HUES64 (cell line): ENCODE measurements around the gene DTX3. TPM values are rescaled to one million over a fixed set of nuclear protein-coding genes. Genes with fewer than 3 reads are reported as not detected.
"Not testable (repeated sequence)": the region's sequence is repeated elsewhere in the genome, so short reads cannot be mapped to it uniquely, and the experiment has no call there.

Experiments
- H3K27ac ChIP-seq: 2 replicates; pipeline ENCODE4 v1.7.0; 2013; ENCODE audit warnings: low read depth, low read length, inconsistent platforms
- H3K27me3 ChIP-seq: 2 replicates; pipeline ENCODE4 v1.6.1; 2013; ENCODE audit warnings: mild to moderate bottlenecking, low read length; ENCODE audit not compliant: insufficient read depth
- H3K36me3 ChIP-seq: 2 replicates; pipeline ENCODE4 v1.6.1; 2013; ENCODE audit warnings: mild to moderate bottlenecking, low read length; ENCODE audit not compliant: insufficient read depth
- H3K4me1 ChIP-seq: 2 replicates; pipeline ENCODE4 v1.6.1; 2013; ENCODE audit warnings: mild to moderate bottlenecking, low read length, moderate library complexity; ENCODE audit not compliant: insufficient read depth
- H3K4me3 ChIP-seq: 2 replicates; pipeline ENCODE4 v1.5.1; 2013; ENCODE audit warnings: mild to moderate bottlenecking, low read length, moderate library complexity
- H3K9ac ChIP-seq: 2 replicates; pipeline ENCODE4 v1.6.1; 2013; ENCODE audit warnings: mild to moderate bottlenecking, low read depth, low read length
- H3K9me3 ChIP-seq: 2 replicates; pipeline ENCODE4 v1.6.1; 2013; ENCODE audit warnings: low read depth, low read length; ENCODE audit not compliant: insufficient read depth
- WGBS: fragments of 150-250, 120-280 bp; methylation state at CpG from one replicate; pipeline ENCODE4 v1.1.7; 2013; ENCODE audit warnings: missing lambda C conversion rate; 5-methylcytosine and 5-hydroxymethylcytosine counted together
- polyA plus RNA-seq, 2 experiments: library from polyadenylated mRNA; stranded (reverse); fragments of 50-300 nt; gene quantifications; one replicate each; pipeline ENCODE4 v1.2.3, GENCODE V29; 2013

DTX3 gene
- polyA plus RNA-seq (2013, experiment 1 of 2) = 44.3 TPM
- 48.2 TPM for polyA plus RNA-seq (2013, experiment 2 of 2)

- 0% methylated on average over 17 of the region's 36 CpGs for WGBS
- Histone ChIP-seq H3K4me3 (peak within 1 kb of the TSS; percentile 76), H3K27me3 (no peaks in the 10 kb centered on the region), H3K9ac (peak within 1 kb of the TSS; percentile 80), H3K9me3 (no peaks in the 10 kb centered on the region), H3K27ac (peak within 1 kb of the TSS; percentile 68), H3K4me1 (peaks cover 20% of the 10 kb centered on the region), H3K36me3 (peaks cover 41% of the 10 kb centered on the region)
Measured at GRCh38 chr12:57604454-57604991, at the start of gene DTX3. DTX3 (plus strand) TSS chr12:57604824; CDS start chr12:57606518, 1,694 bp downstream.

- no peak overlapping the region for H3K27ac ChIP-seq
- H3K36me3 ChIP-seq = 0 out of 2 replicates have a peak, but pooled peaks cover 2% of the 10 kb centered on the region
- peaks cover 6% of the 10 kb centered on the region; the same call in 1 of the 2 replicates for H3K27me3 ChIP-seq
- no peaks in the 10 kb centered on the region for H3K9me3 ChIP-seq
- peaks cover 21% of the 10 kb centered on the region for H3K4me1 ChIP-seq
- 100% methylated on average over 1 of the region's 1 CpG for WGBS
- H3K9ac ChIP-seq = no peak overlapping the region
- no peak overlapping the region for H3K4me3 ChIP-seq
Measured at GRCh38 chr12:57554897-57555296, 49.7 kb upstream of the DTX3 start.

GRCh38 chr12:57558864-57559263, 45.8 kb upstream of the DTX3 start:
- Histone ChIP-seq H3K4me1 (no peaks in the 10 kb centered on the region), H3K9me3 (no peaks in the 10 kb centered on the region), H3K27ac (no peak overlapping the region), H3K4me3 (no peak overlapping the region), H3K9ac (no peak overlapping the region), H3K27me3 (no peaks in the 10 kb centered on the region), H3K36me3 (peaks cover 8% of the 10 kb centered on the region; the same call in 1 of the 2 replicates)
- WGBS = 89% methylated on average over 4 of the region's 4 CpGs

GRCh38 chr12:57560516-57560915, 44.1 kb upstream of the DTX3 start:
- WGBS = 97% methylated on average over 2 of the region's 2 CpGs
- Histone ChIP-seq H3K27me3 (no peaks in the 10 kb centered on the region), H3K4me3 (no peak overlapping the region), H3K9me3 (no peaks in the 10 kb centered on the region), H3K27ac (no peak overlapping the region), H3K36me3 (peaks cover 16% of the 10 kb centered on the region; the same call in 1 of the 2 replicates), H3K9ac (no peak overlapping the region), H3K4me1 (no peaks in the 10 kb centered on the region)

- not testable (repeated sequence) for H3K27me3 ChIP-seq, H3K9me3 ChIP-seq, H3K4me1 ChIP-seq, H3K27ac ChIP-seq, H3K4me3 ChIP-seq, H3K9ac ChIP-seq
- peaks cover 16% of the 10 kb centered on the region; the same call in 1 of the 2 replicates for H3K36me3 ChIP-seq
- 75% methylated on average over 1 of the region's 1 CpG for WGBS
Measured at GRCh38 chr12:57561117-57561516, 43.5 kb upstream of the DTX3 start.

- Histone ChIP-seq H3K4me1 (no peaks in the 10 kb centered on the region), H3K27ac (no peak overlapping the region), H3K36me3 (peaks cover 13% of the 10 kb centered on the region; the same call in 1 of the 2 replicates), H3K9me3 (no peaks in the 10 kb centered on the region), H3K4me3 (no peak overlapping the region), H3K27me3 (no peaks in the 10 kb centered on the region), H3K9ac (no peak overlapping the region)
- WGBS = 92% methylated on average over 4 of the region's 4 CpGs
Measured at GRCh38 chr12:57563358-57563757, 41.3 kb upstream of the DTX3 start.

GRCh38 chr12:57564178-57564740, 40.4 kb upstream of the DTX3 start:
- Histone ChIP-seq H3K9me3 (no peaks in the 10 kb centered on the region), H3K27me3 (no peaks in the 10 kb centered on the region), H3K9ac (no peak overlapping the region), H3K36me3 (peaks cover 21% of the 10 kb centered on the region), H3K27ac (no peak overlapping the region), H3K4me1 (no peaks in the 10 kb centered on the region), H3K4me3 (no peak overlapping the region)
- 92% methylated on average over 7 of the region's 7 CpGs for WGBS

- no peaks in the 10 kb centered on the region for H3K27me3 ChIP-seq
- 94% methylated on average over 6 of the region's 6 CpGs for WGBS
- H3K36me3 ChIP-seq = peaks cover 45% of the 10 kb centered on the region
Measured at GRCh38 chr12:57568838-57569237, 35.8 kb upstream of the DTX3 start.

GRCh38 chr12:57569858-57570257, 34.8 kb upstream of the DTX3 start:
- Histone ChIP-seq H3K4me1 (no peaks in the 10 kb centered on the region), H3K27me3 (no peaks in the 10 kb centered on the region), H3K27ac (no peak overlapping the region), H3K9me3 (no peaks in the 10 kb centered on the region), H3K9ac (no peak overlapping the region), H3K4me3 (no peak overlapping the region), H3K36me3 (peaks cover 39% of the 10 kb centered on the region)
- WGBS = 95% methylated on average over 18 of the region's 18 CpGs

More at GRCh38 chr12:57568838-57569237, 35.8 kb upstream of the DTX3 start:
- Histone ChIP-seq H3K9me3 (no peaks in the 10 kb centered on the region), H3K9ac (no peak overlapping the region), H3K4me3 (no peak overlapping the region), H3K27ac (no peak overlapping the region), H3K4me1 (no peaks in the 10 kb centered on the region)

- not testable (repeated sequence) for H3K4me1 ChIP-seq, H3K9me3 ChIP-seq, H3K27me3 ChIP-seq, H3K27ac ChIP-seq, H3K9ac ChIP-seq, H3K4me3 ChIP-seq
- 87% methylated on average over 10 of the region's 13 CpGs for WGBS
- peaks cover 45% of the 10 kb centered on the region for H3K36me3 ChIP-seq
Measured at GRCh38 chr12:57570438-57570837, 34.2 kb upstream of the DTX3 start.

GRCh38 chr12:57571926-57572762, 32.5 kb upstream of the DTX3 start:
- Histone ChIP-seq H3K36me3 (peaks cover 62% of the 10 kb centered on the region), H3K4me1 (no peaks in the 10 kb centered on the region), H3K27me3 (no peaks in the 10 kb centered on the region), H3K9ac (no peak overlapping the region), H3K27ac (no peak overlapping the region), H3K4me3 (no peak overlapping the region), H3K9me3 (no peaks in the 10 kb centered on the region)
- WGBS = 94% methylated on average over 12 of the region's 12 CpGs
